Endothelial cell of umbilical vein (primary cell): ENCODE measurements around the gene GLDN. TPM values are rescaled to one million over a fixed set of nuclear protein-coding genes. Genes with fewer than 3 reads are reported as not detected.

Source experiments
- BruUV-seq: library from RNA; stranded (reverse); fragments of 400-500 nt; replicated peaks from 2 replicates; lab custom pipeline; 2021; lab: Mats Ljungman, UMichigan
- CTCF ChIA-PET: fragments of 300-600, 350-600 bp; sonication (Branson Sonifier 250); formaldehyde crosslinking; loops from one replicate; lab custom pipeline; 2021; ENCODE audit warnings: antibody characterized with exemption, inconsistent platforms; lab: Charles Lee
- POLR2A ChIA-PET: fragments of 300-600, 350-600 bp; sonication (Branson Sonifier 250); formaldehyde crosslinking; loops from one replicate; lab custom pipeline; 2021; ENCODE audit warnings: antibody characterized with exemption, inconsistent platforms; lab: Charles Lee
- DNase-seq: peaks from one replicate; pipeline ENCODE4 v3.0.0-alpha.2; 2011; ENCODE audit warnings: low read depth, low spot score
- FAIRE-seq: peaks from 2 replicates; lab custom pipeline; 2011; peaks lifted over from hg19 to GRCh38; lab: Jason Lieb, UNC
- H2AFZ ChIP-seq: 2 replicates; pipeline ENCODE4 v1.6.0; 2012; ENCODE audit warnings: low read depth, low read length, control low read depth, inconsistent platforms
- H3K27ac ChIP-seq: 2 replicates; pipeline ENCODE4 v1.5.1; 2011; ENCODE audit warnings: low read depth, mild to moderate bottlenecking, control low read depth, low read length, moderate library complexity; ENCODE audit not compliant: insufficient read depth
- H3K27me3 ChIP-seq, 2 experiments: 2 replicates each; pipeline versions ENCODE4 v1.6.0 to v1.6.1; 2011; ENCODE audit warnings: low read length in 2 of 2, mixed read lengths in 1 of 2; ENCODE audit not compliant: control insufficient read depth in 2 of 2, insufficient read depth in 2 of 2
- H3K36me3 ChIP-seq, 2 experiments: 2 replicates in 1 of 2; 3 replicates in 1 of 2; pipeline ENCODE4 v1.5.1; 2011; ENCODE audit warnings: low read length in 2 of 2, mild to moderate bottlenecking in 1 of 2, moderate library complexity in 1 of 2; ENCODE audit not compliant: control insufficient read depth in 2 of 2, insufficient read depth in 2 of 2; ENCODE audit errors: extremely low read depth in 1 of 2
- H3K4me1 ChIP-seq: 3 replicates; pipeline ENCODE4 v1.5.1; 2011; ENCODE audit warnings: mild to moderate bottlenecking, low read length; ENCODE audit not compliant: control insufficient read depth, insufficient read depth; ENCODE audit errors: extremely low read depth
- H3K4me2 ChIP-seq: 2 replicates; pipeline ENCODE4 v1.6.1; 2011; ENCODE audit warnings: low read length, control low read depth, mixed read lengths; ENCODE audit not compliant: insufficient read depth
- H3K4me3 ChIP-seq, 3 experiments: fragments of 200-600 bp in 1 of 3; sonication (generic), shearing (Covaris generic) in 1 of 3; replicated peaks in 1 of 3; 2 replicates each; pipeline ENCODE4 v1.5.1; 2011 to 2016; ENCODE audit warnings: control low read depth in 3 of 3, low read length in 3 of 3, mild to moderate bottlenecking in 2 of 3, inconsistent platforms in 1 of 3, low read depth in 1 of 3, moderate library complexity in 1 of 3; ENCODE audit not compliant: insufficient read depth in 1 of 3
- H3K79me2 ChIP-seq: 2 replicates; pipeline ENCODE4 v1.6.0; 2012; ENCODE audit warnings: low read length, inconsistent platforms; ENCODE audit not compliant: control insufficient read depth, insufficient read depth
- H3K9ac ChIP-seq: replicated peaks from 2 replicates; pipeline ENCODE3; 2011; ENCODE audit warnings: low read length, control low read depth; ENCODE audit not compliant: insufficient read depth; ENCODE audit errors: extremely low read depth
- H3K9me1 ChIP-seq: replicated peaks from 3 replicates; pipeline ENCODE4 v1.6.0; 2011; ENCODE audit warnings: mild to moderate bottlenecking, low read length; ENCODE audit not compliant: control insufficient read depth, insufficient read depth; ENCODE audit errors: extremely low read depth
- H3K9me3 ChIP-seq: replicated peaks from 2 replicates; pipeline ENCODE4 v1.5.1; 2012; ENCODE audit warnings: low read length, inconsistent platforms; ENCODE audit not compliant: control insufficient read depth, insufficient read depth
- H4K20me1 ChIP-seq: replicated peaks from 2 replicates; pipeline ENCODE3; 2011; ENCODE audit warnings: mild to moderate bottlenecking, low read length; ENCODE audit not compliant: control insufficient read depth, insufficient read depth; ENCODE audit errors: extremely low read depth
- CTCF ChIP-seq, 2 donors: IDR thresholded peaks; 1 replicate in 1 of 2; 2 replicates in 1 of 2; pipeline ENCODE4 v1.5.1; 2011; ENCODE audit warnings: low read length in 2 of 2, mild to moderate bottlenecking in 2 of 2, moderate library complexity in 2 of 2, control low read depth in 1 of 2, inconsistent platforms in 1 of 2, low read depth in 1 of 2; ENCODE audit not compliant: insufficient read depth in 1 of 2; ENCODE audit errors: extremely low read depth in 1 of 2
- EZH2 ChIP-seq: IDR thresholded peaks from 2 replicates; pipeline ENCODE4 v1.6.1; 2012; ENCODE audit warnings: borderline replicate concordance, low read depth, mild to moderate bottlenecking, moderate library complexity, low read length, inconsistent platforms; ENCODE audit not compliant: severe bottlenecking
- FOS ChIP-seq: IDR thresholded peaks from 2 replicates; pipeline ENCODE4 v1.6.1; 2011; ENCODE audit warnings: mild to moderate bottlenecking, low read length, moderate library complexity, borderline replicate concordance; ENCODE audit not compliant: insufficient read depth
- GATA2 ChIP-seq: IDR thresholded peaks from 2 replicates; pipeline ENCODE4 v1.7.0; 2011; ENCODE audit warnings: low read depth, mild to moderate bottlenecking, moderate library complexity, mixed read lengths, low read length; ENCODE audit not compliant: insufficient read length, insufficient read depth
- JUN ChIP-seq: IDR thresholded peaks from 2 replicates; pipeline ENCODE4 v1.6.1; 2011; ENCODE audit warnings: borderline replicate concordance, low read depth; ENCODE audit not compliant: insufficient read length, insufficient read depth
- MAX ChIP-seq: IDR thresholded peaks from 2 replicates; pipeline ENCODE4 v1.6.1; 2011; ENCODE audit not compliant: insufficient read depth, insufficient read length
- MYC ChIP-seq: IDR thresholded peaks from one replicate; pipeline ENCODE4 v1.6.1; 2011; ENCODE audit warnings: mild to moderate bottlenecking, low read depth, low read length
- POLR2A ChIP-seq: IDR thresholded peaks from 2 replicates; pipeline ENCODE4 v1.6.1; 2012; ENCODE audit warnings: low read depth, mild to moderate bottlenecking, control low read depth, low read length
- POLR2AphosphoS5 ChIP-seq: IDR thresholded peaks from 2 replicates; pipeline ENCODE4 v1.6.1; 2012; ENCODE audit warnings: low read depth, mild to moderate bottlenecking, control low read depth, low read length, moderate library complexity; ENCODE audit not compliant: insufficient read depth
- dilution Hi-C: fragments of 300-500 bp; cut with MboI; formaldehyde crosslinking; loops from one replicate; pipeline ENCODE4 v1.15.0; 2019; ENCODE audit warnings: low sequenced_read_pairs; ENCODE audit not compliant: extremely low pct_ligation_motif_present
- intact Hi-C: fragments of 100-400 bp; cut with micrococcal nuclease; formaldehyde crosslinking; loops from one replicate; pipeline ENCODE4 v1.10.0; 2022
- polyA plus RNA-seq, 4 experiments: library from polyadenylated mRNA; depleted of rRNA in 3 of 4; stranded (reverse) in 3 of 4; unstranded in 1 of 4; fragments of >200 nt; gene quantifications; 2 replicates each; pipeline versions ENCODE4 v1.2.1 to v1.2.3, GENCODE V29; 2011 to 2012; ENCODE audit warnings: missing spikeins in 1 of 4
- total RNA-seq: library from RNA; stranded (reverse); gene quantifications from 2 replicates; pipeline ENCODE4 v1.2.3, GENCODE V29; 2021

Gene GLDN
- total and polyA plus RNA-seq, 2 donors (not counting 3 experiments of a cell fraction or from before 2014, with no cell fraction given) = not detected

GRCh38 chr15:51325167-51325566 is 16.3 kb upstream of the GLDN start:
- H3K4me1 ChIP-seq = no peaks in the 10 kb centered on the region
- no peak for FAIRE-seq

More at GRCh38 chr15:51325167-51325566, 16.3 kb upstream of the GLDN start:
- no peaks in the 10 kb centered on the region for H3K9me1 ChIP-seq
- no peak for DNase-seq
- peaks cover 80 to 88% of the 10 kb centered on the region in 2 experiments for H3K27me3 ChIP-seq
- no peaks in the 10 kb centered on the region for H3K79me2 ChIP-seq
- no peak overlapping the region for H3K9ac ChIP-seq
- intact Hi-C loops (no loop called here), dilution Hi-C loops (no loop called here)
- POLR2A ChIA-PET = no interaction called here
- TF ChIP-seq MYC (no peak), POLR2A (no peak), JUN (no peak), EZH2 (no peak), GATA2 (no peak), POLR2AphosphoS5 (no peak), FOS (no peak), CTCF (IDR thresholded peaks at IDR 0.05; ENCODE audit: extremely low read depth in 1 of 2, insufficient read depth in 1 of 2, low read depth in 1 of 2, low read length in 2 of 2) (no peak), MAX (no peak)
- no peaks in the 10 kb centered on the region for H4K20me1 ChIP-seq
- no peak overlapping the region for H3K27ac ChIP-seq
- no peak overlapping the region for H3K4me3 ChIP-seq
- H3K36me3 ChIP-seq = no peaks in the 10 kb centered on the region
- no peak overlapping the region for H3K4me2 ChIP-seq
- CTCF ChIA-PET = interaction anchor here (1.2 to 1.4 kb wide), 2 partner anchors 9 to 43 kb away, joined by 3 to 7 read pairs; no protein-coding TSS in a partner anchor
- BruUV-seq = no TSS peak
- H2AFZ ChIP-seq = no peak overlapping the region
- H3K9me3 ChIP-seq = no peaks in the 10 kb centered on the region
